PFSK-1 (cell line): ENCODE results near the gene PHRF1.

Source experiments
- FOXP2 ChIP-seq: optimal IDR thresholded peaks from 2 replicates; pipeline ENCODE3; 2011; ENCODE audit warnings: borderline replicate concordance, control low read depth, inconsistent platforms; ENCODE audit not compliant: insufficient read depth; ENCODE audit errors: extremely low read length, extremely low read depth
- POLR2AphosphoS5 ChIP-seq: IDR thresholded peaks from 2 replicates; pipeline ENCODE4 v1.6.1; 2012; ENCODE audit warnings: low read depth, mild to moderate bottlenecking, control low read depth, low read length, moderate library complexity
- REST ChIP-seq, 2 experiments: IDR thresholded peaks; 2 replicates each; pipeline versions ENCODE4 v1.6.1 to v1.8.0; 2011 to 2012; ENCODE audit warnings: low read depth in 2 of 2, low read length in 2 of 2, control low read depth in 1 of 2, inconsistent platforms in 1 of 2, mild to moderate bottlenecking in 1 of 2, moderate library complexity in 1 of 2; ENCODE audit not compliant: insufficient read depth in 1 of 2
- SIN3A ChIP-seq: IDR thresholded peaks from 2 replicates; pipeline ENCODE4 v1.6.1; 2012; ENCODE audit warnings: mild to moderate bottlenecking, low read length, moderate library complexity, borderline replicate concordance; ENCODE audit not compliant: insufficient read depth
- TAF1 ChIP-seq: IDR thresholded peaks from 2 replicates; pipeline ENCODE4 v1.6.1; 2012; ENCODE audit warnings: low read length, control low read depth, borderline replicate concordance; ENCODE audit not compliant: insufficient read depth

- no peak for TF ChIP-seq POLR2AphosphoS5
- TF ChIP-seq TAF1, result no peak
- no peak for TF ChIP-seq SIN3A
- no peak for TF ChIP-seq REST (IDR thresholded peaks at IDR 0.05; ENCODE audit: insufficient read depth in 1 of 2, low read depth in 2 of 2, low read length in 2 of 2)
- TF ChIP-seq FOXP2, result no peak
Measured at GRCh38 chr11:548700-549603, 27.3 kb upstream of the PHRF1 start.
